GM21381 (cell line): Measurements from ENCODE around the gene UBE4B.
A peak's percentile ranks its signal among the peaks of the same experiment; 100 is the strongest.
"Not testable (repeated sequence)": the region's sequence is repeated elsewhere in the genome, so short reads cannot be mapped to it uniquely, and the experiment has no call there.

Experiments used
- ATAC-seq: cut with Tn5 transposase; IDR thresholded peaks from one replicate; pipeline ENCODE4 v1.9.1; 2021; ENCODE audit warnings: mild to moderate bottlenecking, moderate library complexity; ENCODE audit not compliant: unreplicated experiment

The UBE4B gene

DNA sequence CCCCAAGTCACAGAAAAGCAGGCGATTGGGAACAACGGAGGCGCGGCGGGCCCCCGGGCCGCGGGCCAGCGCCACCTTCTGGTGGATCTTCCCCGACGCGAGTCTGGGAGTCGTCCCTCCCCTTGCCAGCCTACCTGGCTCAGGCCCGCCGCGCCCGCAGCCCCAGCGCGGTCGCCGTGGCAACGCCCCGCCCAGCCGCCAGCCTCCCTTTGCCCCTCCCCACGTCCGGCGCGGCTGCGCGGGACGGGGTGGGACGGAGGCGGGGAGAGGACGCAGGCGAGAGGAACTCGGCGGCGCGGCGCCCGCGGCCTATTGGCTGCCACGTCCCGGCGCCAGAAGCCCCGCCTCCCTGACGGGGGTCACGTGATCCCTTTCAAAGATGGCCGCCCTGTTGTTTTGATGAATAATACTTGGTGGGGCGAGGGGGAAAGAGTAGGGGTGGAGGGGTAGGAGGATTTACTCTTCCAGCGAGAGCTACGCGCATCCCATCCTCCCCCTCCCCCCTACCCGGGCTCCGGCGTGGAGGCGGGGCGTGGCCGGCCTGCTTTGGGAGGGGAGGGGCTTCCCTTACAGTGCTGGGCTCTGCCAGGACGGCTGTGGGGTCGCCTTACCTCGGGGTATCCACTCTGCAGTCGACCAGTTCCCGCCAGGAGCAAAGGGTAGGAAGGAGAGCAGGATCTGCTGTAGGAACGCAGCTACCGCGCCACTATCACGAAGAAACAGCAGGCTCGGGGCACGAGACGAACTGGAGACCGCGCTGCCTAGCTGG, at the start of gene UBE4B:
TSS of gene UBE4B (plus strand) at position 369 of the 769 bp plus-strand sequence. CDS start 713 bp downstream, outside the sequence.
- peak; percentile 98 for ATAC-seq

DNA sequence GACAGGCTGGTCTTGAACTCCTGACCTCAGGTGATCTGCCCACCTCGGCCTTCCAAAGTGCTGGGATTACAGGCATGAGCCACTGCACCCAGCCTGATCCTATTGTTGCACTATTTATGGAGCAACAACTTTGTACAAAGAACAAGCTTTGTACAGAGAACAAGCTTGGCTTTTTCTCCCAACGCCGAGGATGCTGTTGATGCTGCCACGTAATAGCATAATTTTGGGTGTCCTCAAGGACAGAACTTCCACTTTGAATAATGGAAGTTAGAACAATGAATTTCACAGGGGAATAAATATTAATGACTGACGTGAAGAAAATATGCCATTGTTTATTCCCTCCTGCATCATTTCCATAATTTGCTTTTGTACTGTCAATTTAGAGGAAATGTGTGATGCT, 48.5 kb upstream of the UBE4B start:
- ATAC-seq: no peak

DNA sequence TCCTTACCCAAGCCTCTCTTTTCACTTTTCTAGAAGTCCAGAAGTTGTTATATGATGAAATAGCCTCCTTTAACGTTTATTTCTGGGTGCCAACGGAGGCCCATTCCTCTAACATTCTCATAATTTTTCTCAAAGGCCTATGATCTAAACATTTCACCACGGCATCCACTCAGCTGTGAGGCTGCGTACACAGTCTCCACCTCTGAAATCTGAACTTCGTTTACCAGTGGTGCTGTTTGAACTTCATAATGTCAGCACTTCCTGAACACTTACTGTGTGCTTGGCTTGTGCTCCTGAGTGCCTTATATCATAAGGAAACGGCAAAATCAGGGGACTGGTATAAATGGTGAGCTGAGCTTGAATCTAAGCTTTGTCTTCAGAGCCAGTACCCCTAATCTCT, 47.8 kb upstream of the UBE4B start:
- no peak for ATAC-seq

DNA sequence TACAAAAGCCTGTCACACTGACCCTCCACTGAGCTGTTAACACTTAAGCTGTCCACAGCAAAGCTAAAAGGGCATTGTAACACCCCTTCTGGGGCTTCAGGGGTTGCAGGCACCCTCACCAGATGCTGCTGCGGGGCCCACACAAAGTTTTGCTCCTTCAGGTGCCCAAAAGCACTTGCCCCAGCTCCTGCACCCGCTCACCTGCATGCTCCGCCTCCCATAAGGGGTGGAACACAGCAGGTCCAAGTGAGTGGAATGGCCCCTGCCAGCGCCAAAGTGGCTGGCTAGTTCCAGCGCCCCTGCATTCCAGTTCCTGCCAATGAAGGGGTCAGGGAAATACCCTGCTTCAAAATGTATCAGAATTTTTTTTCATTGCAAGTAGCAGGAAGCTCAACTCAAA, 43.0 kb upstream of the UBE4B start:
- no peak for ATAC-seq

DNA sequence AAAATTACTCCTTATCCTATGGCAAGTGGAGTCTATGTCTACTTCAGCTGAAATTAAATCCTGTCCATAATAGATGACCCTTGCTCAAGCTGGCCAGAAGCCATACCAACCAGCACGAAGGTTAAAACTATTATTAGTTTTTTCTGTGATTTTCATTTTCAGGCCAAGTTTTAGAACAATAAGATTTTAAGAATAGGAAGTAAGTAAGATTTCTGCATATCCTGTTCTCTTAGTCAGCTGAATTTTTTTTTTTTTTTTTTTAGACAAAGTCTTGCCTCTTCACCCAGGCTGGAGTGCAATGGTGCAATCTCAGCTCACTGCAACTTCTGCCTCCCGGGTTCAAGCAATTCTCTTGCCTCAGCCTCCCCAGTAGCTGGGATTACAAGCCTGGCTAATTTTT, 41.8 kb upstream of the UBE4B start:
- no peak for ATAC-seq

DNA sequence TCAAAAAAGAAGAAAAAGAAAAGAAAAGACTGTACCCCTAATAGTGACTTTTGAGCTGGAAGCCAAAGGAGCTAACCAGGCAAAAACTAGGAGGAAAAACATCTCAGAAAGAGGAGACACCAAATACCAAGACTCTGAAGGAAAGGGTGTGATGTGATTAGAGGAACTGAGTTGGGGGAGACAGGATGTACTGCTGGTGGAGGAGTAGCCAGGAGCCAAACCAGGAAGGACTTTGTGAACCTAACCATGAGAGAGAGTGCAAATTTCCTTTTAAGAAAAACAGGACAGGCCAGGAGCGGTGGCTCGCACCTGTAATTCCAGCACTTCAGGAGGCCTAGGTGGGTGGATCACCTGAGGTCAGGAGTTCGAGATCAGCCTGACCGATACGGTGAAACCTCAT, 39.8 kb upstream of the UBE4B start:
- no peak for ATAC-seq

DNA sequence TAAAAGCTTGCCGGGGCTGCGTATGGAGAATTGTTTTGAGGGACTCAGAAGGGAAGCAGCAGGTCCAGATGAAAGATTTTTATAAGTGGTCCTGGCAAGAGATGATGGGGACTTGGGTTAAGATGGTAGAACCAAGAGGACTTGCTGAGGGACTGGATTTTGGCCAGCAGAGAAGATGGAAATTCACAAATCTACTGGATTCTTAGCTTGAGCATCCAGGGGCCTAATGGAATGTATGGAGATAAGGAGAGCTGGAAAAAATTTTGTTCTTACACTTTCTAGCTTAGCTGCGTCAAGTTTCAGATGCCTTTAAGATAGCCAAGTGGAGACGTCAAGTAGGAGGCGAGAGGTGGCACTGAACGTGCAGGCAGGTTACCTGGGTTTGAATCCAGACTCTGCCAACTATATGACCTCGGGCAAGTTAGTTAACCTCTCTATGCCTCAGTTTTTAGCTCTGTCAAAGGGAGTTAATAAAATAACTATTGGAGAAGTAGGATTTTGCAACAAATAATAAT, 39.1 kb upstream of the UBE4B start:
- no peak for ATAC-seq

DNA sequence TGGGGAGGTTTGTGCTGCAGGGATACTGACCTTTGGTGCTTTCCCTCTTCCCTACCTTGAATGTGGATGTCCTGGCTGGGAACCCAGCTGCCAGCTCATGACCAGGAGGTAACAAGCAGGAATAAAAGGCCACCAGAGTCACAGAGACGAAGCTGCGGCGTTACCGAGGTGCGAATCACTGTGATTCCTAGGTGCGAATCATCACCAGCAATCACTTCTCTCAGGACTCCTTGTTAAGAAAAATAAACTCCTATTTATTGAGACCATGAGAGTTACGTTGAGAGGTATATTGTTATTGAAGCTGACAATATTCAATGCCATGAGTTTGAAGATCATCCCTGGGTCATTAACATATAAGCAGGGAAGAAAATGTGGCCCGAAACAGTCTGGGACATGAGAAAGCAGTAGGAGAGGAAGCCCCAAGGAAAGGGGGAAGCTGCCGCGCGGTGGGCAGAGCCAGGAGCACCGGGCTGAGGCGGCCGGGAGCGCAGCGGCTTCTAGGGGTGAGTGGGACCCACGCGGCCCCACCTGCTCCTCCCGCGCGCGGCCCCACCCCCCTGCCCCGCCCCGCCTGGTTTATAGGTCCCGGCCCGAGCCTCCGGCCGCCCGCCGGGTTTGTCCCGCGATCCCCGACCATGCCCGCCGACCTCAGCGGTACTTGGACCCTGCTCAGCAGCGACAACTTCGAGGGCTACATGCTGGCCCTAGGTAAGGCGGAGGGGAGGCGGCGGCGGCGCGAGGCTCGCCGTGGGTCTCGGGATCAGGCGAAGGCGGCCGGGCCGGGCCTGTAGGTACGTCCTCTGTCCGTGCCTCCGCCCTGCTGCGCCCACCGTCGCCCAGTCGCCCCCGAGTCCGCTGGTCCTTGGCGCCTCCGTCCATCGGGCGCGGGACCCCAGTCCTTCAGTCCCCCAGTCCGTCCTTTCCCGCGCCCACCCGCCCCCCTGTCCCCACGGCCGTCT, 35.9 kb upstream of the UBE4B start, which contains the start of gene RBP7:
TSS of gene RBP7 (plus strand) at position 605 of the 959 bp plus-strand sequence. CDS start at position 636, 31 bp downstream.
- ATAC-seq: no peak

DNA sequence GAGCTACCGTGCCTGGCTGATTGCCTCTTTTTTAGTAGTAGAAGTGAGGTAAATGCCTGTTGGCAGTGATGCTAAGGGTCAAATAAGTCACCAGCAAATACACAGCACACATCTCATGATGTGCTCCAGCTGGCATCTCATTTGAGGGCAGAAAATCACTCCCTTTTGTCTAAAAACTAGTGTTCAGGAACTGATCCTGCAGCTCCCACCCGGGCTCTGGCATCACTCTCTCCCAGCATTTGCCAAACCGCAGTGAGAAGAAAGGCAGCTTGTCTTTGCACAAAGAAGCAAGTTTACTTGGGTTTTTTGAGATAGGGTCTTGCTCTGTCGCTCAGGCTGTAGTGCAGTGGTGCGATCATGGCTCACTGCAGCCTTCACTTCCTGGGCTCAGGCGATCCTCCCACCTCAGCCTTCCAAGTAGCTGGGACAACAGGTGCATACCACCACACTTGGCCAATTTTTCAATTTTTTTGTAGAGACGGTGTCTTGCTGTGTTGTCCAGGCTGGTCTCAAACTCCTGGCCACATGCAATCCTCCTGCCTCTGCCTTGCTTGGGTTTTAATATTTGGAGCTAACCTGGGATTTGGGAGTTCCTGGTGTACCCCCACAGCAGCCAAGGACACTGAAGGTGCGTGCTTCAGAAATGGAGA, 31.6 kb upstream of the UBE4B start:
- no peak for ATAC-seq

DNA sequence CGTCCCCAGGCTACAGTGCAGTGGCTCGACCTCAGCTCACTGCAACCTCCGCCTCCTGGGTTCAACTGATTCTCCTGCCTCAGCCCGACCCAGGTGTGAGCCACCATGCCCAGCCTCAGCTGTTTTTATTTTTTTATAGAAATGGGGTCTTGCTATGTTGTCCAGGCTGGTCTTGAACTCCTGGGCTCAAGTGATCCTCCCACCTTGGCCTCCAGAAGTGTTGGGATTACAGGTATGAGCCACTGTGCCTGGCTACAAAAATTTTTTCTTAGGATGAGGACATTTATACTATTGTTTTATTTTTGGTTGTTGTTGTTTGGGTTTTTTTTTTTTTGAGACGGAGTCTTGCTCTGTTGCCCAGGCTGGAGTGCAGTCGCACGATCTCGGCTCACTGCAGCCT, 27.5 kb upstream of the UBE4B start:
- not testable (repeated sequence) for ATAC-seq

DNA sequence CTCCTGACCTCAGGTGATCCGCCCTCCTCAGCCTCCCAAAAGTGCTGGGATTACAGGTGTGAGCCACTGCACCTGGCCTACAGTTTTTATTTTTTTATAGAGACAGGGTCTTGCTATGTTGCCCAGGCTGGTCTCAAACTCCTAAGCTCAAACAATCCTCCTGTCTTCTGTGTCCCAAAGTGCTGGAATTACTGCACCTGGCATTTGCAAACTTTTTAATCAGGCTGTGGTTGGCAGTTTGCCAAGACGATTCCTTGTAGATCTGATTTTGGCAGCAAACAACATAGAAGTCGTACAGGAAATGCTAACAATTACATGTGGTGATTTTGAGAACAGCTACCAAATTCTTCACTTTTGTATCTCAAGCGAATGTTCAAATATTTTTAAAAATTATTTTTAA, 25.6 kb upstream of the UBE4B start:
- no peak for ATAC-seq

DNA sequence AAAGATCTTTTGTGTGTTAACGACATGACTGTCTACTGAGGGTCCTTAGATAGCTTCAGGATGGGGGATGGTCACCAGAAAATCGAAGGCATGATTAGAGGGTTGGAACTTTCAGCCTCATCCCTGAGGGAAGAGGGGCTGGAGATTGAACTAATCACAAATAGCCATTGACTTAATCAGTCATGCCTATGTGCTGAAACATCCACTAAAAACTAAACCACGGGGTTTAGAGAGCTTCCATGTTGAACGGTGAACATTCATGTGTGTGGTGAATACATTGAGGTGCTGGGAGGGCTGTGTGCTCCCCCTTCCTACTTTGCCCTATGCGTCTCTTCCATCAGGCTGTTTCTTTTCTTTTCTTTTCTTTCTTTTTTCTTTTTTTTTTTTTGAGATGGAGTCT, 18.7 kb upstream of the UBE4B start:
- ATAC-seq: no peak

DNA sequence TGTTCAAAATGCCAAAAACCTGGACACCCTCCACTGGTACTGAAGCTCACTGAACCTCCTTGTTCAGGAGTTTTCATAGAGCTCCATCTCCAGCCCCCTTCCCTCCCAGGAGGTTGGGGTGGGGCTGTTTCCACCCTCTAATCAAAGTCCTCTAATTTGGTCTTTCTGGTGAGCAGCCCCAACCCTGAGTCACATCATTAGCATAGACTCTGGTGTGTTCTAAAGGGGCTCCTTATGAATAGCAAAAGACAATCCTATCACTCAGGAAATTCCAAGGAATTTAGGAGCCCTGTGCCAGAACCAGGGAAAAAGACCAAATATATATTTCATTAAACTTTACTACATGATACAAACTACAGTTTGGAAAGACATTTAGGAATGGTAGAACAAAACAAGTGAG, 13.2 kb upstream of the UBE4B start:
- ATAC-seq: no peak

DNA sequence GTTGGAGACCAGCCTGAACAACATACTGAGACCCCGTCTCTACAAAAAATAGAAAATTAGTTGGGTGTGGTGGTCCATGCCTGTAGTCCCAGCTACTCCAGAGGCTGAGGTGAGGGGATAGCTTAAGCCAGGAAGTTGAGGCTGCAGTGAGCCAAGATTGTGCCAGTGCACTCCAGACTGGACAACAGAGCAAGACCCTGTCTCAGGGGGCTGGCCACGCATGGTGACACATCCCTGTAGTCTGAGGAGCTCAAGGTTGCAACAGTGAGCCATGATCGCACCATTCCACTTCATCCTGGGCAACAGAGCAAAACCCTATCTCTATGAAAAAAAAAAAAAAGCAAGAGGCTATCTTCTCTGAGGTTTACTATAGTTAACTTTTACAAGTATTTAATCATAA, 12.7 kb upstream of the UBE4B start:
- no peak for ATAC-seq

DNA sequence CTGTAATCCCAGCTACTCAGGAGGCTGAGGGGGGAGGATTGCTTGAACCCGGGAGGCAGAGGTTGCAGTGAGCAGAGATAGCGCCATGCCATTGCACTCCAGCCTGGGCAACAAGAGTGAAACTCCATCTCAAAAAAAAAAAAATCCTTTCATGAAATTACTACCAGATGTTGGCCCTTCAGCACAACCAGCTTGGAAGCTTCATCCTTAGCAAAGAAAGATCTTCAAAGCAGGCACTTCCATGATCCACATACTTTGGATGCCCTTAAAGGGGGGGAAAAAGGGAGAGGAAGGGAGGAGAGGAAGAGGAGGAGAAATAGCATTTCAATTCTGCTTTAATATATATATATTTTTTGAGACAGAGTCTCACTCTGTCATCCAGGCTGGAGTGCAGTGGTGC, 12.1 kb upstream of the UBE4B start:
- ATAC-seq: not testable (repeated sequence)

DNA sequence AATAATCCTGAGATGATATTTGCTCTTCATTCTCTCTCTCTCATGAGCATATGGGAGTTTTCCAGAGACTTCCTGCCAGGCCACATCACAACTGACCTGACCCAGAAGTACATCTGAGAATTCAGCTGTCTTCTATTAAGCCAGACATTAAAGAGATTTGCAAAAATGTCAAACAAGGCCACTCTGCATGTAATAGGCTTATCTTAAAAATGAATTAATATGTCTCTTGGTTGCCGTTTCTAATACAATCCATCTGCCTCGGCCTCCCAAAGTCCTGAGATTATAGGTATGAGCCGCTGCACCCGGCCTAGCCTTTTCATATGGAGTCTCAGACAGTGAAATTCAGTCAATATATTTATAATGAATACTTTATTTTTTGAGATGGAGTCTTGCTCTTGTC, 10.8 kb upstream of the UBE4B start:
- ATAC-seq: not testable (repeated sequence)

DNA sequence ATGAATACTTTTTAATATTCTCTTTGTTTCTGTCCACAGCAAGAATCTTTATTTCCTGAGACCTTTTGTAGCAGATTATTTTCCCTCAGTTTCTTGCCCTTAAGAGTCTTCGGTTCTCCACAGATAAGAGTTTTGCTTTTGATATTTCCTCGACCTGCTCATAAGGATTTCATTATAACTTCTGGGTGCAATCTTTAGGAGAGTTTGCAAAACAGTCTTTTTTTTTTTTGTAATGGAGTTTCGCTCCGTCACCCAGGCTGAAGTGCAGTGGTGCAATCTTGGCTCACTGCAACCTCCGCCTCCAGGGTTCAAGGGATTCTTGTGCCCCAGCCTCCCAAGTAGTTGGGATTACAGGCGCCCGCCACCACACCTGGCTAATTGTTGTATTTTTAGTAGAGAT, 10.1 kb upstream of the UBE4B start:
- no peak for ATAC-seq

DNA sequence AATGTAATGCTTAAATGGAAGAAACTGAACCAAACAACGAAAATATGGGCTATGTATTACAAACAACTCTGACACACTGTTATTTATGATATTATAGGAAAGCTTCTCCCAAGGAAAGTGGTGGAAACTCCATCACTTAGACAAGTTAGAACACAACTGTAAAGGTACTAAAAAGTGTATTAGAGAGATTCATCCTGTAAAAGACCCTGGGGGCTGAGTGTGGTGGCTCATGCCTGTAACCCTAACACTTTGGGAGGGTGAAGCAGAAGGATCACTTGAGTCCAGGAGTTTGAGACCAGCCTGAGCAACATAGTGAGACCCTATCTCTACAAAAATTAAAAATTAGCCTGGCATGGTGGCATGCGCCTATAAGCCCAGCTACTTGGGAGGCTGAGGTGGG, 7.4 kb upstream of the UBE4B start:
- ATAC-seq: no peak

DNA sequence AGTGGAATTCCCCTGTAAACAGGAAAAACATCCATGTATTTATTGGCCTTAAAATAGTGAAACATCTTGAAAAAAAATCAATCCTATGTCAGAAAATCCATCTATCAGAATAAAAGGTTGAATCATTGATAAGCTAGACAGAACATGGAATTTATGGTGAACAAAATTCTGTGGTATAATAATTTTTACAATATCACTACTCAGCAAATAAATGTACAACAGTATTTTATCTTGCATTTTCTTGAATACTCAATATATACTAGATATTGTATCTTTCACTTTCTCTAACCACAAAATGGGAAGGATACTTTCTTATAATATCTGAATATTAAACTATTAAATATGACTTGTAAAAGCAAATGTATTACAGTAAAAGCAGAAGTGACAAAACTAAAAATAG, 5.7 kb upstream of the UBE4B start:
- ATAC-seq: no peak

DNA sequence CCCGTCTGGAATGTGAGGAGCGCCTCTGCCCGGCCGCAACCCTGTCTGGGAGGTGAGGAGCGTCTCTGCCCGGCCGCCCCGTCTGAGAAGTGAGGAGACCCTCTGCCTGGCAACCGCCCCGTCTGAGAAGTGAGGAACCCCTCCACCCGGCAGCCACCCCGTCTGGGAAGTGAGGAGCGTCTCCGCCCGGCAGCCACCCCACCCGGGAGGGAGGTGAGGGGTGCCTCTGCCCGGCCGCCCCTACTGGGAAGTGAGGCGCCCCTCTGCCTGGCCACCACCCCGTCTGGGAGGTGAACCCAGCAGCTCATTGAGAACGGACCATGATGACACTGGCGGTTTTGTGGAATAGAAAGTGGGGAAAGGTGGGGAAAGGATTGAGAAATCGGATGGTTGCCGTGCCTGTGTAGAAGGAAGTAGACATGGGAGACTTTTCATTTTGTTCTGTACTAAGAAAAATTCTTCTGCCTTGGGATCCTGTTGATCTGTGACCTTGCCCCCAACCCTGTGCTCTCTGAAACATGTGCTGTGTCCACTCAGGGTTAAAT, 3.7 kb upstream of the UBE4B start:
- not testable (repeated sequence) for ATAC-seq

DNA sequence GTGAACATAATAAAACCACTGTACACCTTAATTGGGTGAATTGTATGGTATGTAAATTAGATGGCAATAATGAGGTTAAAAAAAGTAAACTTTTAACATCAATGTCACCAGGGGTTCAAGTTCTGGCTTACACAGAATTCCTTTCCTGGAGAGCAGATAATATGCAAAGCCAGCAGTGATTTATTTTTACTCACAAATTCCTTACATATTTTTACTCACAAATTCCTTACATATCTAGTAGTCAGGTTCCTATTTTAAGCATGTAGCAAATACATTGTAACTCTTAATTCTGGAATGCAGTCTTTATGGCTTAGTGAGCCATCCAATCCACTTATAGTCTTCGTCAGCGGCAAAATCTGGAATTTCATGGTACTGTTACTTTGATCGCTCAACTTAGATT, 1.3 kb upstream of the UBE4B start:
- no peak for ATAC-seq
